Adrenal gland (tissue), 12 donors: ENCODE measurements around the gene SAMD4B. TPM values are rescaled to one million over a fixed set of nuclear protein-coding genes. Genes with fewer than 3 reads are reported as not detected.

Experiments
- DNase-seq, 7 donors: peaks; one replicate each; pipeline ENCODE4 v3.0.0-alpha.2; 2019 to 2020
- H3K27ac ChIP-seq, 5 donors: fragments of 200-600 bp; sonication (generic) in 4 of 5; 1 replicate in 3 of 5; 2 replicates in 2 of 5; pipeline versions ENCODE4 v1.5.1 to v1.8.0; 2016 to 2020; ENCODE audit warnings: mild to moderate bottlenecking in 1 of 5
- H3K27me3 ChIP-seq: fragments of 200-600 bp; 2 replicates; pipeline ENCODE4 v1.8.0; 2021
- H3K36me3 ChIP-seq, 2 donors: fragments of 200-600 bp; replicated peaks in 1 of 2; 1 replicate in 1 of 2; 2 replicates in 1 of 2; pipeline versions ENCODE4 v1.5.1 to v1.8.0; 2018 to 2022
- H3K4me1 ChIP-seq, 2 donors: fragments of 200-600 bp; replicated peaks in 1 of 2; 1 replicate in 1 of 2; 2 replicates in 1 of 2; pipeline versions ENCODE4 v1.5.1 to v1.8.0; 2018 to 2021
- H3K4me3 ChIP-seq, 4 donors: fragments of 200-600 bp; sonication (generic) in 3 of 4; one replicate each; pipeline ENCODE4 v1.5.1; 2016 to 2018
- H3K9me3 ChIP-seq, 3 donors: fragments of 200-600 bp; sonication (generic) in 1 of 3; replicated peaks in 1 of 3; 1 replicate in 2 of 3; 2 replicates in 1 of 3; pipeline versions ENCODE4 v1.5.1 to v1.8.0; 2016 to 2021
- POLR2A ChIP-seq, 2 donors: fragments of 450-650 bp; IDR thresholded peaks; one replicate each; pipeline ENCODE4 v1.6.1; 2017; ENCODE audit warnings: antibody characterized with exemption in 2 of 2, mild to moderate bottlenecking in 2 of 2, moderate library complexity in 1 of 2
- WGBS, 4 donors: extraction: QIAGEN DNeasy Blood & Tissue Kit in 2 of 4; methylation state at CpG; one replicate each; pipeline versions ENCODE4 v1.1.5 to v1.1.7; 2013 to 2017; 5-methylcytosine and 5-hydroxymethylcytosine counted together
- intact Hi-C, 2 donors: fragments of 100-400 bp; cut with DNase I; formaldehyde crosslinking; loops; one replicate each; pipeline versions ENCODE4 v1.14.1 to v1.15.0; 2022 to 2023
- microRNA-seq, 3 donors: library from miRNA; unstranded; fragments of <30 nt; microRNA quantifications; one replicate each; pipeline ENCODE4, GENCODE V29; 2017 to 2020
- polyA plus RNA-seq, 3 donors: library from polyadenylated mRNA; stranded (reverse); fragments of 200-250 nt in 2 of 3; fragments of 350-450 nt in 1 of 3; fragmentation: Illumina TruSeq in 1 of 3; extraction: RNeasy Lipid Tissue Mini Kit (QIAGEN cat#74804) in 1 of 3; gene quantifications; one replicate each; pipeline ENCODE4 v1.2.3, GENCODE V29; 2013 to 2014
- small RNA-seq, 2 donors: library from RNA; depleted of rRNA; stranded (forward); fragments of <200 nt; gene quantifications; one replicate each; pipeline ENCODE3, GENCODE V24; 2016
- total RNA-seq, 9 donors: library from RNA; depleted of rRNA in 4 of 9; stranded (reverse); fragments of >200 nt in 4 of 9; fragments of 120-200 nt in 1 of 9; fragmentation: NEBNext Ultra II Directional in 1 of 9; extraction: Animal tissue kit (Norgen Biotek cat#: 25700) in 1 of 9; gene quantifications; one replicate each; pipeline versions ENCODE4 v1.1.0 to v1.2.4, GENCODE V29; 2013 to 2023
- TF ChIP-seq, protein P1 (sequence below), 6 experiments: fragments of 450-650 bp in 4 of 6; fragments of 200-600 bp in 2 of 6; sonication (generic) in 1 of 6; IDR thresholded peaks; 1 replicate in 5 of 6; 2 replicates in 1 of 6; pipeline versions ENCODE4 v1.5.1 to v1.8.0; 2016 to 2021; ENCODE audit warnings: antibody characterized with exemption in 6 of 6, mild to moderate bottlenecking in 2 of 6, moderate library complexity in 1 of 6
- donor health status: healthy with polysubstance abuse.
- donor health status: Bipolar disorder and iron deficiency.
- donor health status: DM: yes; HTN: yes; CAD: no.
- donor health status: DM: no; HTN: no; CAD: no.
- donor health status: DM: no; HTN: no; CAD: no.
- donor health status: DM: yes; HTN: yes; CAD: no.

Gene SAMD4B
- total and polyA plus RNA-seq, 12 donors = 37.9 to 280 (median 98.6) TPM

DNA sequence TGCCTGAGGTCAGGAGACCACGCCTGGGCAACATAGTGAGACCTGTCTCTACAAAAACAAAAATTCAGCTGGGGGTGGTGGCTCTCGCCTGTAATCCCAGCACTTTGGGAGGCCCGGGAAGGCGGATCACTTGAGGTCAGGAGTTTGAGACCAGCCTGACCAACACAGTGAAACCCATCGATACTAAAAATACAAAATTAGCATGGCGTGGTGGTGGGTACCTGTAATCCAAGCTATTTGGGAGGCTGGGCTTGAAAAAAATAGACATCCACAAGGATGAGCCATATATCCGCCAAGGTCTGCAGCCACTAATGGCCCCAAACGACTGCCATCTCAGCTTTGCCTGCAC, 90.4 kb downstream of the SAMD4B start:
- 93 to 97% (median 96%) methylated on average over 8 of the region's 8 CpGs for WGBS, 4 donors
- intact Hi-C loops = loop anchor here in 1 of 2 donors (10.0 kb wide), 1 partner anchor 242 kb away; no protein-coding TSS in a partner anchor

DNA sequence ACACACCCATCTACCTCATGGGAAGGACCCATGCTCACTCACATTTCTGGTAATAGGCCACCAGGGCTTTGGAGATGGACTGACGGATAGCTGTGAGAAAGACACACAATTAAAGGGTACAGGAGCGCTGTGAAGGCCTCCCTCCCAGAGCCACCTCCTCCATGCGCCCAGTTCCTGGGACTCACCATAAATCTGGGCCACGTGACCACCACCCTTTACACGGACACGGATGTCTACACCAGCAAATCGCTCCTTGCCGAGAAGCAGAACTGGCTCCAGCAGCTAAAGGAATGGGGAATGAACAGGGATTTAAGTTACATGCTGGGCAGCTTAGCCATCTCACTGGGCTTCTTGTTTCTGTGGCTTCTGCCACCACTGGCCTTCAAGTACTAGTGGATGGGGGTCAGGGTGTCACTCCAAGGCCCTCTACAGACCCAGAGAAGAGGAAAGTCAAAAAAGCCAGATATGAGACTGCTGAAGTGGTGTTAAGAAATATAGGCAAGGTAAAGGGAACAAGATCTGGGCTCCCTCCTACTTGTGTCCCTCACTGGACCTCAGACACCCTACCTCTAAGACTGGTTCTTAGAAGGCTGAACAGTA, 91.4 kb downstream of the SAMD4B start:
- intact Hi-C loops = loop anchor here in 1 of 2 donors (10.0 kb wide), 1 partner anchor 241 kb away; no protein-coding TSS in a partner anchor
- Histone ChIP-seq H3K9me3 (no peaks in the 10 kb centered on the region), H3K27ac (no peak overlapping the region), H3K36me3 (peaks cover 0 to 31% of the 10 kb centered on the region in 2 donors), H3K4me3 (no peak overlapping the region), H3K27me3 (no peaks in the 10 kb centered on the region), H3K4me1 (peaks cover 21 to 30% of the 10 kb centered on the region in 2 donors)
- DNase-seq = no peak
- TF ChIP-seq, protein P1, sequence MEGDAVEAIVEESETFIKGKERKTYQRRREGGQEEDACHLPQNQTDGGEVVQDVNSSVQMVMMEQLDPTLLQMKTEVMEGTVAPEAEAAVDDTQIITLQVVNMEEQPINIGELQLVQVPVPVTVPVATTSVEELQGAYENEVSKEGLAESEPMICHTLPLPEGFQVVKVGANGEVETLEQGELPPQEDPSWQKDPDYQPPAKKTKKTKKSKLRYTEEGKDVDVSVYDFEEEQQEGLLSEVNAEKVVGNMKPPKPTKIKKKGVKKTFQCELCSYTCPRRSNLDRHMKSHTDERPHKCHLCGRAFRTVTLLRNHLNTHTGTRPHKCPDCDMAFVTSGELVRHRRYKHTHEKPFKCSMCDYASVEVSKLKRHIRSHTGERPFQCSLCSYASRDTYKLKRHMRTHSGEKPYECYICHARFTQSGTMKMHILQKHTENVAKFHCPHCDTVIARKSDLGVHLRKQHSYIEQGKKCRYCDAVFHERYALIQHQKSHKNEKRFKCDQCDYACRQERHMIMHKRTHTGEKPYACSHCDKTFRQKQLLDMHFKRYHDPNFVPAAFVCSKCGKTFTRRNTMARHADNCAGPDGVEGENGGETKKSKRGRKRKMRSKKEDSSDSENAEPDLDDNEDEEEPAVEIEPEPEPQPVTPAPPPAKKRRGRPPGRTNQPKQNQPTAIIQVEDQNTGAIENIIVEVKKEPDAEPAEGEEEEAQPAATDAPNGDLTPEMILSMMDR (IDR thresholded peaks at IDR 0.05) = no peak
- TF ChIP-seq POLR2A (IDR thresholded peaks at IDR 0.05) = no peak
- WGBS, 4 donors = 91 to 96% (median 95%) methylated on average over 7 to 8 of the region's 8 CpGs

More for the DNA sequence above, 90.4 kb downstream of the SAMD4B start:
- H3K4me1 ChIP-seq = peaks cover 27 to 35% of the 10 kb centered on the region in 2 donors
- H3K27me3 ChIP-seq = no peaks in the 10 kb centered on the region
- TF ChIP-seq, protein P1 (IDR thresholded peaks at IDR 0.05) = no peak
- TF ChIP-seq POLR2A (IDR thresholded peaks at IDR 0.05) = no peak
- no peak overlapping the region for H3K27ac ChIP-seq
- H3K4me3 ChIP-seq = no peak overlapping the region
- peaks cover 0 to 31% of the 10 kb centered on the region in 2 donors for H3K36me3 ChIP-seq
- no peaks in the 10 kb centered on the region for H3K9me3 ChIP-seq
- DNase-seq = no peak

DNA sequence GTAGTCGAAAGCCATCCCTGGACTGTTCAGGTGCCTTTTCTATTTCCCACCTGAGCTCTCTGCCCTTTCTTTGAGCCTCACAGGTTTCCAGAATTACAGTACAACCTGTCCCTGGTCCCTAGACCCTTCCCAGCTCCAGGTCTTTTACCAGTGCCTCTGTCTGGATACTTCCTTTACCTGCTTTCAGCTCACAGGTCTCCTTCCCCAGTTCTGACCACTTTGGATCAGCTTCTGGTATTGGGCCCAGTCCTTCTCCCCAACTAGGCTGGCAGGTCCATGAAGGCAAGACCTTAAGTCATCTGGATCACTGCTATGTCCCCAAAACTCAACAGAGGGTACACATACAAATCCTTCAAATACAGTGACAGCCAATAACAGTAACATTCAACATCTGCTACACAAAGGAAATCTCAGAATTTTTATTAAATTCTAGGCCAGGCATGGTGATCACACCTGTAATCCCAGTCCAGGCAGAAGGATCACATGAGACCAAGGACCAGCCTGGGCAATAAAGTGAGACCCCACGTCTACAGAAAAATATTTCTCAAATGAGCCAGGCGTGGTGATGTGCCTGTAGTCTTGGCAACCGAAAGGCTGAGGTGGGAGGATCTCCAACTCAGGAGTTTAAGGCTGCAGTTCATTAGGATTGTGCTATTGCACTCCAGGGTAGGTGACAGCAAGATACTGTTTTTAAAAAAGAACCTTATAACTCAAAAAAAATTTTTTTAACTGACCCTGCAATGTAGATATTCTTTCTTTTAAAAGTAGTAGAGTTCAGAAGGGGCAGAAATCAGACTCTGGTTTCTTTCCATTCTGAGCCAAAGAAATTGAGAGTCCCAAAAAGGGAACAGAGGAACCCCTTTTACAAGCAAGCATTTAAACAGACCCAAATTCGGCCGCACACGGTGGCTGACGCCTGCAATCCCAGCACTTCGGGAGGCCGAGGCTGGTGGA, 92.2 kb downstream of the SAMD4B start:
- TF ChIP-seq POLR2A (IDR thresholded peaks at IDR 0.05) = no peak
- TF ChIP-seq, protein P1 (IDR thresholded peaks at IDR 0.05) = no peak
- Histone ChIP-seq H3K27ac (no peak overlapping the region), H3K9me3 (no peaks in the 10 kb centered on the region), H3K4me3 (peak overlapping the region in 1 of 4 donors; percentile 95), H3K4me1 (peaks cover 18 to 22% of the 10 kb centered on the region in 2 donors), H3K36me3 (peaks cover 0 to 31% of the 10 kb centered on the region in 2 donors), H3K27me3 (no peaks in the 10 kb centered on the region)
- DNase-seq = no peak
- intact Hi-C loops = loop anchor here in 1 of 2 donors (10.0 kb wide), 1 partner anchor 240 kb away; no protein-coding TSS in a partner anchor
- 44 to 57% (median 54%) methylated on average over 8 to 10 of the region's 10 CpGs for WGBS, 4 donors

Small RNAs within 50 kb of the gene (microRNA-seq; reads per million reads assigned to microRNA genes)
- gene MIR4530 = 0 to 0.89 (median 0.85) reads per million in 3 donors

Small RNAs within 50 kb of the gene (small RNA-seq; reads per million reads assigned to genes)
- gene AC011445.2 (0 to 0.17 reads per million in 2 donors), gene MIR4530 (0 to 0.36 reads per million in 2 donors), gene RN7SL566P (0 reads per million in 2 donors)

Other genes with a start within 250 kb of the SAMD4B start
- 10 to 100 TPM in 8 of 9 donors, 1 to 10 TPM in 1; 7.5 to 61.0 (median 20.1) TPM for gene PAK4, start 216.6 kb upstream of the SAMD4B start, total RNA-seq
- 10 to 100 TPM in 2 of 3 donors, 1 to 10 TPM in 1; 7.2 to 33.1 (median 27.5) TPM for gene PAK4, start 216.6 kb upstream of the SAMD4B start, polyA plus RNA-seq
- under 1 TPM in 3 of 9 donors, not detected in 6; 0.11 to 0.78 (median 0.11) TPM for gene NCCRP1, start 145.5 kb upstream of the SAMD4B start, total RNA-seq
- gene NCCRP1, start 145.5 kb upstream of the SAMD4B start, polyA plus RNA-seq = under 1 TPM in 2 of 3 donors, not detected in 1; 0.10 to 0.32 TPM
- gene SYCN, start 138.2 kb upstream of the SAMD4B start, total RNA-seq = under 1 TPM in 3 of 9 donors, not detected in 6; 0.43 to 0.76 (median 0.67) TPM
- gene SYCN, start 138.2 kb upstream of the SAMD4B start, polyA plus RNA-seq = not detected
- not detected for gene IFNL3, start 97.4 kb upstream of the SAMD4B start, total RNA-seq
- not detected for gene IFNL3, start 97.4 kb upstream of the SAMD4B start, polyA plus RNA-seq
- not detected for gene IFNL4, start 93.6 kb upstream of the SAMD4B start, total RNA-seq
- gene IFNL4, start 93.6 kb upstream of the SAMD4B start, polyA plus RNA-seq = not detected
- gene IFNL2, start 74.0 kb upstream of the SAMD4B start, total RNA-seq = not detected
- gene IFNL2, start 74.0 kb upstream of the SAMD4B start, polyA plus RNA-seq = not detected
- not detected for gene IFNL1, start 46.0 kb upstream of the SAMD4B start, total RNA-seq
- gene IFNL1, start 46.0 kb upstream of the SAMD4B start, polyA plus RNA-seq = not detected
- gene LRFN1, start 21.6 kb upstream of the SAMD4B start, total RNA-seq = 1 to 10 TPM in 2 of 9 donors, under 1 TPM in 7; 0.34 to 1.4 (median 0.69) TPM
- gene LRFN1, start 21.6 kb upstream of the SAMD4B start, polyA plus RNA-seq = 1 to 10 TPM in 1 of 3 donors, under 1 TPM in 2; 0.15 to 1.8 (median 0.74) TPM
- 10 to 100 TPM; 13.4 to 45.8 (median 35.2) TPM for gene GMFG, start 6.4 kb upstream of the SAMD4B start, total RNA-seq
- 10 to 100 TPM; 22.6 to 92.5 (median 76.2) TPM for gene GMFG, start 6.4 kb upstream of the SAMD4B start, polyA plus RNA-seq
- 10 to 100 TPM; 46.8 to 60.2 (median 54.2) TPM for gene PAF1, start 48.7 kb downstream of the SAMD4B start, total RNA-seq
- gene PAF1, start 48.7 kb downstream of the SAMD4B start, polyA plus RNA-seq = 10 to 100 TPM; 50.9 to 86.9 (median 51.6) TPM
- gene MED29, start 49.0 kb downstream of the SAMD4B start, total RNA-seq = 100 to 1,000 TPM in 1 of 9 donors, 10 to 100 TPM in 8; 36.1 to 221 (median 64.0) TPM
- gene MED29, start 49.0 kb downstream of the SAMD4B start, polyA plus RNA-seq = 10 to 100 TPM; 43.6 to 49.6 (median 49.2) TPM
- gene ZFP36, start 64.4 kb downstream of the SAMD4B start, total RNA-seq = 100 to 1,000 TPM in 3 of 9 donors, 10 to 100 TPM in 5, 1 to 10 TPM in 1; 5.7 to 187 (median 81.8) TPM
- gene ZFP36, start 64.4 kb downstream of the SAMD4B start, polyA plus RNA-seq = 100 to 1,000 TPM in 2 of 3 donors, 10 to 100 TPM in 1; 64.8 to 193 (median 113) TPM
- gene PLEKHG2, start 70.2 kb downstream of the SAMD4B start, total RNA-seq = 10 to 100 TPM in 8 of 9 donors, 1 to 10 TPM in 1; 9.6 to 23.4 (median 17.8) TPM
- 10 to 100 TPM in 2 of 3 donors, 1 to 10 TPM in 1; 3.6 to 44.8 (median 16.3) TPM for gene PLEKHG2, start 70.2 kb downstream of the SAMD4B start, polyA plus RNA-seq
- gene RPS16, start 93.5 kb downstream of the SAMD4B start, total RNA-seq = 1,000 to 10,000 TPM in 6 of 9 donors, 100 to 1,000 TPM in 3; 229 to 1,939 (median 1,252) TPM
- 1,000 to 10,000 TPM; 1,071 to 2,033 (median 1,152) TPM for gene RPS16, start 93.5 kb downstream of the SAMD4B start, polyA plus RNA-seq
- gene SUPT5H, start 103.2 kb downstream of the SAMD4B start, total RNA-seq = 100 to 1,000 TPM in 3 of 9 donors, 10 to 100 TPM in 6; 42.0 to 145 (median 85.3) TPM
- 100 to 1,000 TPM; 107 to 612 (median 233) TPM for gene SUPT5H, start 103.2 kb downstream of the SAMD4B start, polyA plus RNA-seq
- 10 to 100 TPM; 52.8 to 93.4 (median 65.0) TPM for gene TIMM50, start 138.4 kb downstream of the SAMD4B start, total RNA-seq
- gene TIMM50, start 138.4 kb downstream of the SAMD4B start, polyA plus RNA-seq = 100 to 1,000 TPM in 2 of 3 donors, 10 to 100 TPM in 1; 77.7 to 147 (median 118) TPM
- under 1 TPM in 1 of 9 donors, not detected in 8; 0.17 TPM for gene DLL3, start 156.5 kb downstream of the SAMD4B start, total RNA-seq
- under 1 TPM in 1 of 3 donors, not detected in 2; 0.10 TPM for gene DLL3, start 156.5 kb downstream of the SAMD4B start, polyA plus RNA-seq
- gene SELENOV, start 172.7 kb downstream of the SAMD4B start, total RNA-seq = not detected
- gene SELENOV, start 172.7 kb downstream of the SAMD4B start, polyA plus RNA-seq = not detected
- gene EID2B, start 190.4 kb downstream of the SAMD4B start, total RNA-seq = 1 to 10 TPM; 1.6 to 6.7 (median 3.8) TPM
- gene EID2B, start 190.4 kb downstream of the SAMD4B start, polyA plus RNA-seq = 1 to 10 TPM; 2.7 to 4.3 (median 3.8) TPM
- gene EID2, start 197.7 kb downstream of the SAMD4B start, total RNA-seq = 10 to 100 TPM; 13.9 to 32.9 (median 25.3) TPM
- gene EID2, start 197.7 kb downstream of the SAMD4B start, polyA plus RNA-seq = 10 to 100 TPM; 19.2 to 31.7 (median 27.8) TPM